Motor neuron (in vitro differentiated cells): Measurements from ENCODE around the gene RWDD3. TPM values are rescaled to one million over a fixed set of nuclear protein-coding genes. Genes with fewer than 3 reads are reported as not detected.

Source experiments
- ATAC-seq, 8 experiments: fragments of 200-7000 bp; cut with Tn5 transposase; replicated peaks in 6 of 8; 2 replicates each; pipeline ENCODE4 v1.8.0; 2021; ENCODE audit warnings: mild to moderate bottlenecking in 8 of 8, moderate library complexity in 8 of 8
- H3K27ac ChIP-seq, 2 donors: fragments of 250-450 bp; sonication (Bioruptor Pico); 2 replicates each; pipeline ENCODE4 v1.9.0; 2021; ENCODE audit warnings: antibody characterized with exemption in 2 of 2, mild to moderate bottlenecking in 2 of 2, moderate library complexity in 1 of 2
- H3K4me1 ChIP-seq, 2 donors: fragments of 250-450 bp; sonication (Bioruptor Pico); replicated peaks in 1 of 2; 2 replicates each; pipeline ENCODE4 v1.6.1; 2021; ENCODE audit warnings: antibody characterized with exemption in 2 of 2, mild to moderate bottlenecking in 2 of 2, moderate library complexity in 1 of 2
- H3K4me3 ChIP-seq, 5 donors: fragments of 250-450 bp; sonication (Bioruptor Pico); 2 replicates each; pipeline ENCODE4 v1.9.0; 2021; ENCODE audit warnings: antibody characterized with exemption in 5 of 5, mild to moderate bottlenecking in 5 of 5, moderate library complexity in 4 of 5
- WGBS, 10 experiments: fragments of 450-650 bp; shearing (Covaris generic); methylation state at CpG; one replicate each; pipeline ENCODE4 v1.0.0; 2022; 5-methylcytosine and 5-hydroxymethylcytosine counted together
- in situ Hi-C, 9 experiments: fragments of 400-800 bp; cut with MboI; loops; one replicate each; pipeline ENCODE4 v1.15.0; 2021; ENCODE audit warnings: low sequenced_read_pairs in 9 of 9, low pct_unique_long_range_greater_than_20kb in 2 of 9; ENCODE audit not compliant: unreplicated experiment in 9 of 9
- total RNA-seq, 8 experiments: library from RNA; unstranded; fragments of 300-600 nt; gene quantifications; 2 replicates each; pipeline versions ENCODE4 v1.2.3 to v1.2.4, GENCODE V29; 2022

Gene RWDD3
- total RNA-seq, 8 experiments from 2014 or later: 10.9 to 33.6 (median 22.6) TPM

- no peak overlapping the region for H3K4me3 ChIP-seq
- ATAC-seq: no peak
- 0 to 100% (median 91%) methylated on average over 1 to 14 of the region's 14 CpGs; no CpG with 5 or more reads in 2 of the 10 experiments for WGBS, 10 experiments
- no peak overlapping the region for H3K27ac ChIP-seq
- H3K4me1 ChIP-seq: no peaks in the 10 kb centered on the region
- in situ Hi-C loops: no loop called here
These were observed 17.6 kb upstream of the RWDD3 start for GRCh38 chr1:95216292-95216990.

- in situ Hi-C loops: no loop called here
- H3K4me3 ChIP-seq: no peak overlapping the region
- WGBS, 10 experiments: 0 to 80% (median 58%) methylated on average over 1 of the region's 1 CpG; no CpG with 5 or more reads in 4 of the 10 experiments
- no peaks in the 10 kb centered on the region for H3K4me1 ChIP-seq
- ATAC-seq: no peak
- H3K27ac ChIP-seq: no peak overlapping the region
These were observed 16.6 kb upstream of the RWDD3 start for GRCh38 chr1:95217371-95217770.

- WGBS, 10 experiments: 41 to 96% (median 84%) methylated on average over 2 to 4 of the region's 4 CpGs; no CpG with 5 or more reads in 2 of the 10 experiments
- ATAC-seq: no peak
- Histone ChIP-seq H3K4me3 (no peak overlapping the region), H3K27ac (no peak overlapping the region), H3K4me1 (no peaks in the 10 kb centered on the region)
- in situ Hi-C loops: no loop called here
These were observed 14.6 kb upstream of the RWDD3 start for GRCh38 chr1:95219407-95219806.

GRCh38 chr1:95221306-95221705, 12.7 kb upstream of the RWDD3 start:
- Histone ChIP-seq H3K4me3 (no peak overlapping the region), H3K27ac (no peak overlapping the region), H3K4me1 (no peaks in the 10 kb centered on the region)
- in situ Hi-C loops: no loop called here
- WGBS, 10 experiments: 38 to 100% (median 71%) methylated on average over 1 to 6 of the region's 6 CpGs
- no peak for ATAC-seq

- no peaks in the 10 kb centered on the region for H3K4me1 ChIP-seq
- no peak overlapping the region for H3K4me3 ChIP-seq
- 60 to 100% (median 85%) methylated on average over 1 to 2 of the region's 2 CpGs; no CpG with 5 or more reads in 2 of the 10 experiments for WGBS, 10 experiments
- H3K27ac ChIP-seq: no peak overlapping the region
- in situ Hi-C loops: no loop called here
- no peak for ATAC-seq
These were observed 11.4 kb upstream of the RWDD3 start for GRCh38 chr1:95222629-95223028.

- in situ Hi-C loops: no loop called here
- ATAC-seq: peak in 4 of 8 experiments; percentile 25 to 50 (median 36)
- no peak overlapping the region for H3K27ac ChIP-seq
- no peaks in the 10 kb centered on the region for H3K4me1 ChIP-seq
- no peak overlapping the region for H3K4me3 ChIP-seq
These were observed 10.9 kb upstream of the RWDD3 start for GRCh38 chr1:95223110-95223509.

GRCh38 chr1:95226781-95227660, 7.0 kb upstream of the RWDD3 start:
- H3K4me1 ChIP-seq: no peaks in the 10 kb centered on the region
- WGBS, 10 experiments: 66 to 93% (median 83%) methylated on average over 2 to 3 of the region's 3 CpGs
- no peak overlapping the region for H3K27ac ChIP-seq
- ATAC-seq: no peak
- in situ Hi-C loops: loop anchor here in 2 of 9 experiments (25.0 kb wide), 2 partner anchors 115 to 390 kb away; partner anchors contain the start of gene TLCD4 (in 1 of the 2)
- no peak overlapping the region for H3K4me3 ChIP-seq

- Histone ChIP-seq H3K4me3 (no peak overlapping the region), H3K27ac (no peak overlapping the region), H3K4me1 (peaks cover 0 to 8% of the 10 kb centered on the region in 2 donors)
- no peak for ATAC-seq
- 29 to 89% (median 57%) methylated on average over 1 to 5 of the region's 5 CpGs for WGBS, 10 experiments
- in situ Hi-C loops: loop anchor here in 2 of 9 experiments (25.0 kb wide), 2 partner anchors 117 to 392 kb away; partner anchors contain the start of gene TLCD4 (in 1 of the 2)
These were observed 5.0 kb upstream of the RWDD3 start for GRCh38 chr1:95229037-95229436.

- no peak for ATAC-seq
- Histone ChIP-seq H3K27ac (no peak overlapping the region), H3K4me1 (peaks cover 0 to 9% of the 10 kb centered on the region in 2 donors), H3K4me3 (no peak overlapping the region)
- in situ Hi-C loops: loop anchor here in 2 of 9 experiments (10.0 to 25.0 kb wide), 3 partner anchors 117 to 392 kb away; partner anchors contain the start of gene TLCD4 (in 1 of the 2)
These were observed 4.3 kb upstream of the RWDD3 start for GRCh38 chr1:95229706-95230105.

GRCh38 chr1:95230256-95230655, 3.8 kb upstream of the RWDD3 start:
- 80 to 100% (median 92%) methylated on average over 1 to 2 of the region's 2 CpGs; no CpG with 5 or more reads in 1 of the 10 experiments for WGBS, 10 experiments
- H3K27ac ChIP-seq: no peak overlapping the region

GRCh38 chr1:95230768-95231191, 3.2 kb upstream of the RWDD3 start:
- WGBS, 10 experiments: 56 to 100% (median 91%) methylated on average over 1 to 3 of the region's 3 CpGs; no CpG with 5 or more reads in 1 of the 10 experiments
- H3K4me1 ChIP-seq: peaks cover 0 to 10% of the 10 kb centered on the region in 2 donors
- H3K4me3 ChIP-seq: no peak overlapping the region
- in situ Hi-C loops: loop anchor here in 2 of 9 experiments (10.0 to 25.0 kb wide), 3 partner anchors 118 to 393 kb away; partner anchors contain the start of gene TLCD4 (in 1 of the 2)
- H3K27ac ChIP-seq: no peak overlapping the region
- no peak for ATAC-seq

More at GRCh38 chr1:95230256-95230655, 3.8 kb upstream of the RWDD3 start:
- in situ Hi-C loops: loop anchor here in 2 of 9 experiments (10.0 to 25.0 kb wide), 3 partner anchors 118 to 393 kb away; partner anchors contain the start of gene TLCD4 (in 1 of the 2)
- H3K4me1 ChIP-seq: peaks cover 0 to 10% of the 10 kb centered on the region in 2 donors
- no peak overlapping the region for H3K4me3 ChIP-seq
- no peak for ATAC-seq

- 20 to 95% (median 67%) methylated on average over 2 to 8 of the region's 8 CpGs for WGBS, 10 experiments
- ATAC-seq: no peak
- in situ Hi-C loops: loop anchor here in 2 of 9 experiments (10.0 to 25.0 kb wide), 3 partner anchors 120 to 395 kb away; partner anchors contain the start of gene TLCD4 (in 1 of the 2)
- Histone ChIP-seq H3K4me3 (peak overlapping the region in 4 of 5 donors; percentile 65 to 86 (median 78)), H3K4me1 (peaks cover 0 to 10% of the 10 kb centered on the region in 2 donors), H3K27ac (no peak overlapping the region)
These were observed 1.2 kb upstream of the RWDD3 start for GRCh38 chr1:95232646-95233318.
